H9 (cell line): ENCODE measurements around the gene LYPD5. TPM values are rescaled to one million over a fixed set of nuclear protein-coding genes. Genes with fewer than 3 reads are reported as not detected.

ENCODE experiments used
- DNase-seq: peaks from one replicate; pipeline ENCODE4 v3.0.0-alpha.2; 2017
- H2AFZ ChIP-seq: one replicate; pipeline ENCODE4 v1.6.1; 2013; ENCODE audit warnings: mild to moderate bottlenecking, low read length, control low read depth, moderate library complexity
- H2AK5ac ChIP-seq: 2 replicates; pipeline ENCODE4 v1.6.1; 2013; ENCODE audit warnings: low read length, control low read depth, mixed read lengths; ENCODE audit not compliant: insufficient read length
- H2BK120ac ChIP-seq: one replicate; pipeline ENCODE4 v1.6.1; 2013; ENCODE audit warnings: low read depth, mild to moderate bottlenecking, low read length, control low read depth, inconsistent platforms; ENCODE audit not compliant: poor library complexity, severe bottlenecking
- H2BK12ac ChIP-seq: 2 replicates; pipeline ENCODE4 v1.6.1; 2013; ENCODE audit warnings: low read length, control low read depth, mixed read lengths, low read depth; ENCODE audit not compliant: insufficient read length
- H2BK15ac ChIP-seq: 2 replicates; pipeline ENCODE4 v1.6.1; 2013; ENCODE audit warnings: low read depth, low read length, control low read depth
- H2BK20ac ChIP-seq: one replicate; pipeline ENCODE4 v1.6.1; 2013; ENCODE audit warnings: low read depth, mild to moderate bottlenecking, low read length, control low read depth, inconsistent platforms; ENCODE audit not compliant: poor library complexity, severe bottlenecking
- H2BK5ac ChIP-seq: 2 replicates; pipeline ENCODE4 v1.6.1; 2013; ENCODE audit warnings: low read length, control low read depth, mixed read lengths; ENCODE audit not compliant: insufficient read length
- H3K14ac ChIP-seq: 2 replicates; pipeline ENCODE4 v1.6.1; 2013; ENCODE audit warnings: low read length, control low read depth; ENCODE audit not compliant: insufficient read depth
- H3K18ac ChIP-seq: 2 replicates; pipeline ENCODE4 v1.6.1; 2013; ENCODE audit warnings: low read depth, mild to moderate bottlenecking, mixed read lengths, low read length, control low read depth; ENCODE audit not compliant: insufficient read length
- H3K23ac ChIP-seq: 2 replicates; pipeline ENCODE4 v1.6.1; 2013; ENCODE audit warnings: low read length, control low read depth, mixed read lengths, low read depth; ENCODE audit not compliant: insufficient read length
- H3K23me2 ChIP-seq: 2 replicates; pipeline ENCODE4 v1.6.1; 2013; ENCODE audit warnings: low read depth, mild to moderate bottlenecking, mixed read lengths, low read length, control low read depth; ENCODE audit not compliant: insufficient read length, poor library complexity, severe bottlenecking
- H3K27ac ChIP-seq: 2 replicates; pipeline ENCODE4 v1.5.1; 2013; ENCODE audit warnings: low read length, control low read depth, mixed read lengths, low read depth; ENCODE audit not compliant: insufficient read length
- H3K27me3 ChIP-seq: 2 replicates; pipeline ENCODE4 v1.6.1; 2013; ENCODE audit warnings: low read length, control low read depth, inconsistent platforms; ENCODE audit not compliant: insufficient read depth
- H3K4ac ChIP-seq: 2 replicates; pipeline ENCODE4 v1.6.1; 2013; ENCODE audit warnings: low read depth, mild to moderate bottlenecking, control low read depth, inconsistent platforms, low read length, moderate library complexity
- H3K4me1 ChIP-seq: 2 replicates; pipeline ENCODE4 v1.6.1; 2013; ENCODE audit warnings: low read length, control low read depth, inconsistent platforms; ENCODE audit not compliant: insufficient read depth
- H3K4me2 ChIP-seq: 2 replicates; pipeline ENCODE4 v1.6.1; 2013; ENCODE audit warnings: low read length, control low read depth, mixed read lengths; ENCODE audit not compliant: insufficient read length, insufficient read depth
- H3K56ac ChIP-seq: 2 replicates; pipeline ENCODE4 v1.6.1; 2013; ENCODE audit warnings: low read depth, mild to moderate bottlenecking, mixed read lengths, low read length, control low read depth; ENCODE audit not compliant: insufficient read length
- H3K79me1 ChIP-seq: 2 replicates; pipeline ENCODE4 v1.6.1; 2013; ENCODE audit warnings: low read depth, mild to moderate bottlenecking, moderate library complexity, low read length, control low read depth, inconsistent platforms; ENCODE audit not compliant: insufficient read depth, poor library complexity, severe bottlenecking
- H3K79me2 ChIP-seq: 2 replicates; pipeline ENCODE4 v1.6.1; 2013; ENCODE audit warnings: low read length, control low read depth, inconsistent platforms; ENCODE audit not compliant: insufficient read depth
- H3K9ac ChIP-seq: 2 replicates; pipeline ENCODE4 v1.6.1; 2013; ENCODE audit warnings: low read length, control low read depth, mixed read lengths; ENCODE audit not compliant: insufficient read length; ENCODE audit errors: extremely low read depth
- H3K9me3 ChIP-seq: one replicate; pipeline ENCODE4 v1.6.1; 2013; ENCODE audit warnings: low read depth, low read length, inconsistent platforms; ENCODE audit not compliant: control insufficient read depth
- H3T11ph ChIP-seq: one replicate; pipeline ENCODE4 v1.6.1; 2013; ENCODE audit warnings: mild to moderate bottlenecking, low read length, control low read depth, inconsistent platforms
- H4K20me1 ChIP-seq: one replicate; pipeline ENCODE4 v1.6.1; 2013; ENCODE audit not compliant: control insufficient read depth, insufficient read length, insufficient read depth
- H4K5ac ChIP-seq: 2 replicates; pipeline ENCODE4 v1.6.1; 2013; ENCODE audit warnings: low read depth, mild to moderate bottlenecking, mixed read lengths, low read length, control low read depth; ENCODE audit not compliant: insufficient read length
- H4K8ac ChIP-seq: replicated peaks from 2 replicates; pipeline ENCODE4 v1.6.1; 2013; ENCODE audit warnings: low read length, control low read depth, mixed read lengths, low read depth; ENCODE audit not compliant: insufficient read length
- H4K91ac ChIP-seq: 2 replicates; pipeline ENCODE4 v1.6.1; 2013; ENCODE audit warnings: low read depth, mild to moderate bottlenecking, moderate library complexity, mixed read lengths, low read length, control low read depth; ENCODE audit not compliant: insufficient read length
- H3K27ac Mint-ChIP-seq, 3 experiments: 2 replicates in 2 of 3; 3 replicates in 1 of 3; pipeline ENCODE4 v1.8.0; 2020 to 2021; ENCODE audit warnings: mixed read lengths in 3 of 3, mild to moderate bottlenecking in 1 of 3, moderate library complexity in 1 of 3
- H3K27me3 Mint-ChIP-seq: 2 replicates; pipeline ENCODE4 v1.8.0; 2021; ENCODE audit warnings: low read depth, mild to moderate bottlenecking, moderate library complexity, mixed read lengths
- H3K36me3 Mint-ChIP-seq, 3 experiments: 2 replicates in 2 of 3; 3 replicates in 1 of 3; pipeline ENCODE4 v1.8.0; 2020 to 2021; ENCODE audit warnings: low read depth in 3 of 3, mixed read lengths in 3 of 3; ENCODE audit not compliant: insufficient read depth in 1 of 3
- H3K4me1 Mint-ChIP-seq, 2 experiments: 2 replicates each; pipeline ENCODE4 v1.8.0; 2020; ENCODE audit warnings: mixed read lengths in 2 of 2
- H3K4me3 Mint-ChIP-seq, 2 experiments: 2 replicates in 1 of 2; 3 replicates in 1 of 2; pipeline ENCODE4 v1.8.0; 2020 to 2021; ENCODE audit warnings: mild to moderate bottlenecking in 2 of 2, mixed read lengths in 2 of 2, moderate library complexity in 1 of 2
- H3K9me3 Mint-ChIP-seq, 2 experiments: 2 replicates in 1 of 2; 3 replicates in 1 of 2; pipeline ENCODE4 v1.8.0; 2020; ENCODE audit warnings: mild to moderate bottlenecking in 2 of 2, mixed read lengths in 2 of 2, moderate library complexity in 1 of 2
- total RNA-seq: library from RNA; stranded (reverse); gene quantifications from 2 replicates; pipeline ENCODE4 v1.2.1, GENCODE V29; 2021
- TF ChIP-seq, protein P1 (sequence below): fragments of 200-600 bp; sonication (generic); conservative IDR thresholded peaks from 3 replicates; pipeline ENCODE4 v1.8.0; 2021; ENCODE audit warnings: antibody characterized with exemption, mild to moderate bottlenecking

LYPD5 gene
- total RNA-seq, 1 experiment from 2014 or later, result 0.50 TPM

DNA sequence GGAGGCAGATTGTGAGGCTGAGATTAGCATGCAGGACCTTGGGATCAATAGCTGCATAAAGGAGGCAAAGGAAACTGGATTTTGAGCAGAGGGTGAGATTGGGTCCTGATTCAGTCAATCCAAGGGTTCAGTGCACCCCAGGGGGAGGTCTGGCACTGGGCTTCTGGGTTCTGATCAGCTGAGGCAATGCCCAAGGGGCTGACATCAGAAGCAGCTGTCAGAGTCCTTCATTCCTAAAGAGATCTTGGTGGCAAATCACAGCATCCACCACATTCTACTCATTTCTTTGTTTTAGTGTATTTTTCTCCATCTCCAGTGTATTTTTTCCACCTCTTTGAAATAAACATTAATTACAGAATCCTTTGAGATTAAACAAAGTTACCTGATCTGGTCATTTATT is 5.4 kb upstream of the LYPD5 start:
- Histone ChIP-seq H2BK12ac (no peak overlapping the region), H3K4ac (no peak overlapping the region), H3T11ph (no peak overlapping the region), H4K8ac (no peak overlapping the region), H3K23me2 (no peaks in the 10 kb centered on the region), H3K9me3 (no peaks in the 10 kb centered on the region), H3K4me2 (no peak overlapping the region), H3K14ac (no peak overlapping the region), H4K5ac (no peak overlapping the region), H2AFZ (no peak overlapping the region), H3K4me1 (no peaks in the 10 kb centered on the region), H2BK15ac (no peak overlapping the region), H4K91ac (no peak overlapping the region), H2BK20ac (no peak overlapping the region), H3K23ac (no peak overlapping the region), H2AK5ac (no peak overlapping the region), H3K79me2 (no peaks in the 10 kb centered on the region), H2BK5ac (no peak overlapping the region), H3K18ac (no peak overlapping the region), H3K56ac (no peak overlapping the region), H2BK120ac (no peak overlapping the region), H3K9ac (no peak overlapping the region), H3K27me3 (no peaks in the 10 kb centered on the region), H3K27ac (no peak overlapping the region), H3K79me1 (no peaks in the 10 kb centered on the region), H4K20me1 (no peaks in the 10 kb centered on the region)
- Mint-ChIP-seq H3K9me3 (no peaks in the 10 kb centered on the region; a peak in 1 of 5 replicates), H3K27me3 (peaks cover 34% of the 10 kb centered on the region), H3K4me1 (peaks cover 4 to 7% of the 10 kb centered on the region in 2 experiments; a peak in 2 of 4 replicates), H3K36me3 (no peaks in the 10 kb centered on the region), H3K4me3 (no peak overlapping the region), H3K27ac (no peak overlapping the region)
- TF ChIP-seq, protein P1, sequence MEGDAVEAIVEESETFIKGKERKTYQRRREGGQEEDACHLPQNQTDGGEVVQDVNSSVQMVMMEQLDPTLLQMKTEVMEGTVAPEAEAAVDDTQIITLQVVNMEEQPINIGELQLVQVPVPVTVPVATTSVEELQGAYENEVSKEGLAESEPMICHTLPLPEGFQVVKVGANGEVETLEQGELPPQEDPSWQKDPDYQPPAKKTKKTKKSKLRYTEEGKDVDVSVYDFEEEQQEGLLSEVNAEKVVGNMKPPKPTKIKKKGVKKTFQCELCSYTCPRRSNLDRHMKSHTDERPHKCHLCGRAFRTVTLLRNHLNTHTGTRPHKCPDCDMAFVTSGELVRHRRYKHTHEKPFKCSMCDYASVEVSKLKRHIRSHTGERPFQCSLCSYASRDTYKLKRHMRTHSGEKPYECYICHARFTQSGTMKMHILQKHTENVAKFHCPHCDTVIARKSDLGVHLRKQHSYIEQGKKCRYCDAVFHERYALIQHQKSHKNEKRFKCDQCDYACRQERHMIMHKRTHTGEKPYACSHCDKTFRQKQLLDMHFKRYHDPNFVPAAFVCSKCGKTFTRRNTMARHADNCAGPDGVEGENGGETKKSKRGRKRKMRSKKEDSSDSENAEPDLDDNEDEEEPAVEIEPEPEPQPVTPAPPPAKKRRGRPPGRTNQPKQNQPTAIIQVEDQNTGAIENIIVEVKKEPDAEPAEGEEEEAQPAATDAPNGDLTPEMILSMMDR, result no peak
- DNase-seq, result no peak
